GM19455 (cell line): ENCODE measurements around the gene MYO5A.

Source experiments
- ATAC-seq: cut with Tn5 transposase; IDR thresholded peaks from one replicate; pipeline ENCODE4 v1.9.1; 2021; ENCODE audit not compliant: unreplicated experiment

The MYO5A gene

DNA sequence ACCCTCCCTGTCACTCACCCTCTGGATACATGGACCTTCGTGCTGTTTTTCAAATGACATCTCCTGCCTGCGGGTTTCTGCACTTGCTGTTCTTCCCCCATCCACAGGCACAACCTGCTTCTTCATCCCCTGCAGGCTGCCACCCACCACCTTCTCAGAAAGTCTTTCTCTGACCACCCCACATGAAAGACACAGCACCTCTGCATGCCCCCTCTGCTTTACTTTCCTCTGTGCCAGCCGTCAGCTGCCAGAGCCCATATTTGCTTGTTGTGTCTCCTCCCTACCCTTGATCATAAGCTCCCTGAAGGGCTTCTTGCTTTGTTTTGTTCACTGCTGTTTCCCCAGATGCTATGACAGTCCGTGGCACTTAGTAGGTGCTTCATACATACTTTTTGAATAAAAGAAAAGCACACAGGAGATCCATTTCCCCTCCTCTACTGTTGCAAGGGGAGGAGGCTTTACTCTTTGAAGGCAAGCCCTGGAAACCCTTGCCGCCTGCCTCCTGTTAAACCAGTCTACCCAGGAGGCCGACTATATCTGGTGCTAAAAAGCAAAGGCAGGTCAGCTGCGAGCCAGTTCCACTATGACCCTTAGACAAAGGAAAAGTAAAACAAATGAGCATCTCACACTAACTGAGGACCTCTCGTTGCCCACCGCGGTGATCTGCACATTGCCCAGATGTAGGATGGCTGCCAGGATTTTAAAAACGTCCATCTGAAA, 265.0 kb downstream of the MYO5A start:
- ATAC-seq, result no peak

DNA sequence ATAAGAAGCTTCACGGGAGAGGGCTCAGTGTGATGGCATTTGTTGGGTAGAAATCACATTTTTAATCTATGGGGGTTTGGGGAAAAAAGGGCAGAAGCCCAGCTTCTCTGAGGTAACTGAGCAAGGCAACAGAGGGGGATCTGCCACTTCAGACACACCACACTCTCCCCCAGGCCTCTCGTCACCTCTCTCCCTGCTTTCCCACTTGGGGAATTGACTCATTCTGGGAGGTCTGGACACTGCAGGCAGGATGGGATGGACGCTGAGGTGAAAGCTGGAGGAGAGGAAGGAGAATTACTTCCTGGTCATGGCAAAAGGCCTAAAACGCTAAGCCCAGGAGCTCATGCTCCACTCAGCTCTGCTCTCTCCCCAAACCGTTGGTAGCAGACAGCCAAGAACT, 266.3 kb downstream of the MYO5A start:
- no peak for ATAC-seq

DNA sequence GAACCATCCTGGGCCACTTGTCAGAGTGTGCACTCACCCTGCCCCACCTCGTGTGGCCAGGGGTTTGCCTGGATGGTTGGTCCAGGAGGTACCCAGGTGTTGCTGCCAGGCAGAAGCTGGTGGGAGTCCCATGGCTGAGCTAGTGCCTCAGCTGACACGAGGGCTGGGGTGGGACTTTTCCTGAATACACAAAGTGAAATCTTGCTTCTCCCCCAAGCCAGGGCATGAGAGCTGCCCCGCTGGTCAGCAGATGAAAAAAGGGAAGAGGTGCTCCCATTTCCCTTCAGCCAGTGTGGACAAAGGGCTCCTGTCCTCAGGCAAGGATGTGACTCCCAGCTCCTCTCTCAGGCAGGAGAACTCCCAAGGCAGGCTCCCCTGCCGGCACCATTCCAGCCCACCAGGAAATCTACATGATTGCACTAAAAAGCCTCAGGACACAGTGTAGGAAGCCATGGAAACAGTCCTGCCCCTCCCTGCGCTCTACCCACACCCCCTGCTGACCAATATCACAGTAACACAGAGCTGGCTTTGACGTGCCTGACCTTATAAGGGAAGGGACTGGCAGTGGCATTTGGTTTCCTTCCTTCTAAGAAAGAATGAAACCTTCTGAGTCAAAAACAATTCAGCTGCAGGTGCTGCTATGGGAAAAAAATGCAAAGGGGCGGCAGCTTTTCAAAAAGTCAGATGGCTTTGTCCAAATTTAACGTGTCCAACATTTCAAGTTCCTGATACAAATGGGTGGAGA, 267.0 kb downstream of the MYO5A start:
- ATAC-seq, result peak; percentile 97

DNA sequence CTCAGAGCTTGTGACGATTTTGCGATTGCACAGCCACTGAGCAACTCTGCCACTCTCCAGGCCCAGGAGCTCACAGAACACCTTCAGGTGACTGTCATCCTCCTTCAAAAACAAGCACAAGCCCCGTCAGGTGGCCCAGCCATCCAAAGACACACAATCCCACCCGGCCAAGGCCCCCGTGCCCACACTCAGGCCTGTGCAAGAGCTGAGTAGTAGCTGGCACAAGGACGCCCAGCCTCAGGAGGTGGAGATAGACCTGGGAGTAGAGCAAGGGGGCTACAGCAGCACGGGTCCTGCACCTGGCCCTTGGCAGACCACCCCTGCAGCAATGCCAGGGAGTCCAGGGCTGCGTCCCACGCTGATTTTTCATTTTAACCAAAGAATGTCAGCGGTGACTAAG, 267.7 kb downstream of the MYO5A start:
- ATAC-seq, result no peak

DNA sequence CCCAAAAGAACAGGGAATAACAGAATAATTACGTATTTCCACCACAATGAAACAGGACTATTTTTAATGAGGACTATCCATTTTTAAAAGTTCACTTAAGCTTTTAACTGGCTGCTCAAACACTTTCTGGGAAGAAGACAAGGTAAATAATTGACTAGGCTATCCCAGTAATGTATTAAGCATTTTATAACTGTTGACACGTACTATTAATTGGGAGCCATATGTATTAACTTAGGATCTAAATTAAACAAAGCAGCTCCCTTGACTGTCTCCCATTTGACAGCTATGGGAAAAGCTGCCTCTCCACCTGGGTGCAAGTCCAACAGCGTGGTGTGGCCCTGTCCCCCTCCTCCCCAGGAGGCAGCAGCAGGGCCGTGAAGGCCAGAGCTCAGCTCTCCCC, 269.2 kb downstream of the MYO5A start:
- no peak for ATAC-seq

DNA sequence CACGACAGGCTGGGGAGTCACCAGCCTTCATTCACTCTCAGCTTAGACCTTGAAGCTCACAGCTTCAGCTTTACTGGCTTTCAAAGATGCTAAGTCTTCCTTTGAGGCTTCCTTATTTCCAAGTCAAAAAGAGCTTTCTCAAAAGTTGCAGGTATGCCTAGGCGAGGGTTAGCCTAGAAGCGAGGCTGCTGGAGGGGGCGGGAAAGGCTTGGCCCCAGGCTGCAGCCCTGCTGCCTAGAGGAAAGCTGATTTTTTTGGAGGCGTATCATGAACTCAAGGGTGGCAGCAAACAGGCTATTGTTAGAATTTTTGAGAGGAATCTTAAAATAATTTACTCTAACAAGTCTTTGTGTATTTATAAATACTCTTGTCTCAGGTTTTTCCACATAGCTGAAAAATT, 270.2 kb downstream of the MYO5A start:
- no peak for ATAC-seq

DNA sequence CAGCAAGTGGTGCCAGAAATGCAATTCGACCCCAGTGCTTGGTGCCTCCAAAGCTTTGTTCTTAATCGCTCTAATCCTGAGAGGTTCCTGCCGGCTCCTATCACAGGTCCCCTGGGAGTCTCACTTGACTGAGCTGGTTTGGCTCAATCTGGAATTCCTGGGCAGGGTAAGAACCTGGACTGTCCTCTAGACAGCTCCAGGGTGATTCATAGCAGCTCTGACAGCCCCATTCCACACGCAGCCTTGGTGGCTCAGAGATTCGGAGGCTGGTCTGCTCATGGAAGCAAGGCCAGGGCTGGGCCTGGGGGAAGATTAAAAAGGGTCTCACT, 271.0 kb downstream of the MYO5A start:
- ATAC-seq, result no peak
